K562 (cell line): ENCODE measurements around the gene SUPT5H. TPM values are rescaled to one million over a fixed set of nuclear protein-coding genes. Genes with fewer than 3 reads are reported as not detected.
A peak's percentile ranks its signal among the peaks of the same experiment; 100 is the strongest.

Source experiments
- CUX1 ChIP-seq: fragments of 200-800 bp; sonication (Bioruptor generic); IDR thresholded peaks from 2 replicates; pipeline ENCODE4 v1.6.1; 2016; ENCODE audit warnings: missing genetic modification characterization, missing compliant biosample characterization
- FIP1L1 ChIP-seq: fragments of 200-400 bp; formaldehyde crosslinking; IDR thresholded peaks from 2 replicates; pipeline ENCODE4 v1.6.1; 2018; ENCODE audit warnings: mild to moderate bottlenecking, low read depth, low read length; ENCODE audit not compliant: poor library complexity, severe bottlenecking
- HOMEZ ChIP-seq: fragments of 250-450 bp; sonication (Bioruptor Pico); IDR thresholded peaks from 2 replicates; pipeline ENCODE4 v1.4.0; 2020; ENCODE audit warnings: mild to moderate bottlenecking, moderate library complexity
- KLF1 ChIP-seq: fragments of 450-650 bp; IDR thresholded peaks from 2 replicates; pipeline ENCODE4 v1.6.1; 2016; ENCODE audit warnings: missing genetic modification characterization, missing compliant biosample characterization
- MTA1 ChIP-seq: fragments of 450-650 bp; IDR thresholded peaks from 2 replicates; pipeline ENCODE4 v1.6.1; 2017; ENCODE audit warnings: borderline replicate concordance
- NCOA1 ChIP-seq: fragments of 450-650 bp; IDR thresholded peaks from 2 replicates; pipeline ENCODE4 v1.6.1; 2016; ENCODE audit warnings: low read depth
- ZNF253 ChIP-seq: fragments of 250-450 bp; sonication (Bioruptor Pico); conservative IDR thresholded peaks from 2 replicates; pipeline ENCODE4 v1.6.1; 2021; ENCODE audit warnings: mild to moderate bottlenecking
- ZNF644 ChIP-seq: fragments of 200-800 bp; sonication (Bioruptor generic); IDR thresholded peaks from 2 replicates; pipeline ENCODE4 v1.6.1; 2016; ENCODE audit warnings: low read depth, missing genetic modification characterization, missing compliant biosample characterization
- polyA plus RNA-seq, 8 experiments: library from polyadenylated mRNA; depleted of rRNA in 4 of 8; stranded (reverse) in 5 of 8; unstranded in 3 of 8; fragments of >200 nt; fragmentation: Nextera tagmentation in 2 of 8; fragmentation: Illumina TruSeq in 1 of 8; extraction: Ambion mirVana in 2 of 8; extraction: Trizol in 1 of 8; gene quantifications; 2 replicates each; pipeline versions ENCODE4 v1.2.1 to v1.2.3, GENCODE V29; 2011 to 2014; ENCODE audit warnings: inconsistent platforms in 1 of 8, missing spikeins in 1 of 8
- total RNA-seq, 7 experiments: library from RNA; depleted of rRNA in 6 of 7; stranded (reverse); fragments of >200 nt in 6 of 7; fragmentation: Illumina TruSeq in 2 of 7; extraction: Trizol in 2 of 7; gene quantifications; 2 replicates each; pipeline versions ENCODE4 v1.2.1 to v1.2.3, GENCODE V29; 2011 to 2021; ENCODE audit warnings: low replicate concordance in 1 of 7
- TF ChIP-seq, protein P1 (sequence below): fragments of 450-650 bp; formaldehyde crosslinking; IDR thresholded peaks from 2 replicates; pipeline ENCODE4 v1.4.0; 2020; ENCODE audit warnings: mild to moderate bottlenecking, moderate library complexity
- TF ChIP-seq, protein P2 (sequence below): fragments of 250-450 bp; sonication (Bioruptor Pico); IDR thresholded peaks from 2 replicates; pipeline ENCODE4 v1.5.0; 2021; ENCODE audit warnings: mild to moderate bottlenecking, borderline replicate concordance
- TF ChIP-seq, protein P3 (sequence below): fragments of 250-450 bp; sonication (Bioruptor Pico); IDR thresholded peaks from 2 replicates; pipeline ENCODE4 v1.6.1; 2021; ENCODE audit warnings: mild to moderate bottlenecking

The SUPT5H gene
- total and polyA plus RNA-seq, 9 of the 15 experiments (the other 6 are each of a cell fraction or from before 2014, with no cell fraction given), result 13.3 to 85.9 (median 35.9) TPM

DNA sequence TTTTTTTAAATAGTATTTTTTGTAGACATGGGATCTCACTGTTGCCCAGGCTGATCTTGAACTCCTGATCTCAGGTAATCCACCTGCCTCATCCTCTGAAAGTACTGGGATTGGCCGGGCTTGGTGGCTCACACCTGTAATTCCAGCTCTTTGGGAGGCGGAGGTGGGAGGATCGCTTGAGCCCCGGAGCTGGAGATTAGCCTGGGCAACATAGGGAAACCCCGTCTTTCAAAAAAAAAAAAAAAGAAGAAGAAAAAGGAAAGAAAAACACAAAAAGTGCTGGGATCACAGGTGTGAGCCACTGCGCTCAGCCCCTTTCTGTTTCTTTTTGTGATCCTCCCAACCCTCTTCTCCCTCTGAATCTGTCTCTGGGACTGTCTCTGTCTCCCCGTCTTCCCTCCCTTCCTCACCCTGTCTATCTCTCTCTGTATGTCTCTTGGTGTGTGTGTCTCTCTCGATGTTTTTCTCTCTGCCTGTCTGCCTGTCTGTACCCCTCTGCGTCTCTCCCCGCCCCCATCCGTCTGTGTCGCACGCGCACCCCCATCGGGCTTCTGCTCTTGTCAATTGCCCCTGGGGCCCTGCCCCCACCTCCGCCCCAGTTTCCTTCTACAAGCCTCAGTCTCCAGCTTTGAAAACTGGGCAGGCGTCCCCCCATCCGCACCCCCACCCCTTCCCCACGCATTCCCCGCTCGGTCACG, 39.3 kb upstream of the SUPT5H start (continued):
- TF ChIP-seq CUX1 (CRISPR knock-in tag) (no peak), KLF1 (tag) (no peak), FIP1L1 (no peak), ZNF253 (CRISPR knock-in tag) (no peak), HOMEZ (no peak), NCOA1 (0 out of 2 replicates have a peak, but pooled peaks have one; percentile 18), ZNF644 (tag) (no peak), MTA1 (no peak)
- TF ChIP-seq, protein P1, sequence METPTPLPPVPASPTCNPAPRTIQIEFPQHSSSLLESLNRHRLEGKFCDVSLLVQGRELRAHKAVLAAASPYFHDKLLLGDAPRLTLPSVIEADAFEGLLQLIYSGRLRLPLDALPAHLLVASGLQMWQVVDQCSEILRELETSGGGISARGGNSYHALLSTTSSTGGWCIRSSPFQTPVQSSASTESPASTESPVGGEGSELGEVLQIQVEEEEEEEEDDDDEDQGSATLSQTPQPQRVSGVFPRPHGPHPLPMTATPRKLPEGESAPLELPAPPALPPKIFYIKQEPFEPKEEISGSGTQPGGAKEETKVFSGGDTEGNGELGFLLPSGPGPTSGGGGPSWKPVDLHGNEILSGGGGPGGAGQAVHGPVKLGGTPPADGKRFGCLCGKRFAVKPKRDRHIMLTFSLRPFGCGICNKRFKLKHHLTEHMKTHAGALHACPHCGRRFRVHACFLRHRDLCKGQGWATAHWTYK, result no peak
- TF ChIP-seq, protein P2, sequence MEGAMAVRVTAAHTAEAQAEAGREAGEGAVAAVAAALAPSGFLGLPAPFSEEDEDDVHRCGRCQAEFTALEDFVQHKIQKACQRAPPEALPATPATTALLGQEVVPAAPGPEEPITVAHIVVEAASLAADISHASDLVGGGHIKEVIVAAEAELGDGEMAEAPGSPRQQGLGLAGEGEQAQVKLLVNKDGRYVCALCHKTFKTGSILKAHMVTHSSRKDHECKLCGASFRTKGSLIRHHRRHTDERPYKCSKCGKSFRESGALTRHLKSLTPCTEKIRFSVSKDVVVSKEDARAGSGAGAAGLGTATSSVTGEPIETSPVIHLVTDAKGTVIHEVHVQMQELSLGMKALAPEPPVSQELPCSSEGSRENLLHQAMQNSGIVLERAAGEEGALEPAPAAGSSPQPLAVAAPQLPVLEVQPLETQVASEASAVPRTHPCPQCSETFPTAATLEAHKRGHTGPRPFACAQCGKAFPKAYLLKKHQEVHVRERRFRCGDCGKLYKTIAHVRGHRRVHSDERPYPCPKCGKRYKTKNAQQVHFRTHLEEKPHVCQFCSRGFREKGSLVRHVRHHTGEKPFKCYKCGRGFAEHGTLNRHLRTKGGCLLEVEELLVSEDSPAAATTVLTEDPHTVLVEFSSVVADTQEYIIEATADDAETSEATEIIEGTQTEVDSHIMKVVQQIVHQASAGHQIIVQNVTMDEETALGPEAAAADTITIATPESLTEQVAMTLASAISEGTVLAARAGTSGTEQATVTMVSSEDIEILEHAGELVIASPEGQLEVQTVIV, result no peak
- TF ChIP-seq, protein P3, sequence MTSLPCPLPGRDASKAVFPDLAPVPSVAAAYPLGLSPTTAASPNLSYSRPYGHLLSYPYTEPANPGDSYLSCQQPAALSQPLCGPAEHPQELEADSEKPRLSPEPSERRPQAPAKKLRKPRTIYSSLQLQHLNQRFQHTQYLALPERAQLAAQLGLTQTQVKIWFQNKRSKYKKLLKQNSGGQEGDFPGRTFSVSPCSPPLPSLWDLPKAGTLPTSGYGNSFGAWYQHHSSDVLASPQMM, result no peak
